Measurements from ENCODE around the gene BST2.

DNA sequence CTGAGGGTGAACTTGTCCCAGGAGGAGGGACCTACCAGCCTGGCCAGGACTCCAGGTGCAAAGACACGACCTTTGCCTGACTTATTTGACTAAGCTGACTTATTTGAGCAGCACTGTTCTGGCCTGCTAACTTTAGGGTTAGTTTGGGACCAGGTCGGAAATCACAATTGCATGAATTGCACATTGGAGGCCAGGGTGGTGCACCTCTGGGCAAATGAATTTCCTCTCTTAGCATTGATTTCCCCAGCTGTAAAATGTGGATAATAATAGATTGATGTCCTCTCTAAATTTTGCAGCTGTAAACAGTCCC is 1.4 kb upstream of the BST2 start:
- TF ChIP-seq POLR2A (IDR thresholded peaks at IDR 0.05) = no peak
- TF ChIP-seq, protein P1, sequence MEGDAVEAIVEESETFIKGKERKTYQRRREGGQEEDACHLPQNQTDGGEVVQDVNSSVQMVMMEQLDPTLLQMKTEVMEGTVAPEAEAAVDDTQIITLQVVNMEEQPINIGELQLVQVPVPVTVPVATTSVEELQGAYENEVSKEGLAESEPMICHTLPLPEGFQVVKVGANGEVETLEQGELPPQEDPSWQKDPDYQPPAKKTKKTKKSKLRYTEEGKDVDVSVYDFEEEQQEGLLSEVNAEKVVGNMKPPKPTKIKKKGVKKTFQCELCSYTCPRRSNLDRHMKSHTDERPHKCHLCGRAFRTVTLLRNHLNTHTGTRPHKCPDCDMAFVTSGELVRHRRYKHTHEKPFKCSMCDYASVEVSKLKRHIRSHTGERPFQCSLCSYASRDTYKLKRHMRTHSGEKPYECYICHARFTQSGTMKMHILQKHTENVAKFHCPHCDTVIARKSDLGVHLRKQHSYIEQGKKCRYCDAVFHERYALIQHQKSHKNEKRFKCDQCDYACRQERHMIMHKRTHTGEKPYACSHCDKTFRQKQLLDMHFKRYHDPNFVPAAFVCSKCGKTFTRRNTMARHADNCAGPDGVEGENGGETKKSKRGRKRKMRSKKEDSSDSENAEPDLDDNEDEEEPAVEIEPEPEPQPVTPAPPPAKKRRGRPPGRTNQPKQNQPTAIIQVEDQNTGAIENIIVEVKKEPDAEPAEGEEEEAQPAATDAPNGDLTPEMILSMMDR (IDR thresholded peaks at IDR 0.05) = no peak

All from body of pancreas (tissue), 4 donors.